Measurements from ENCODE around the gene TNS3. TPM values are rescaled to one million over a fixed set of nuclear protein-coding genes. Genes with fewer than 3 reads are reported as not detected.

TNS3 gene
- total RNA-seq, 2 experiments from 2014 or later: not detected

DNA sequence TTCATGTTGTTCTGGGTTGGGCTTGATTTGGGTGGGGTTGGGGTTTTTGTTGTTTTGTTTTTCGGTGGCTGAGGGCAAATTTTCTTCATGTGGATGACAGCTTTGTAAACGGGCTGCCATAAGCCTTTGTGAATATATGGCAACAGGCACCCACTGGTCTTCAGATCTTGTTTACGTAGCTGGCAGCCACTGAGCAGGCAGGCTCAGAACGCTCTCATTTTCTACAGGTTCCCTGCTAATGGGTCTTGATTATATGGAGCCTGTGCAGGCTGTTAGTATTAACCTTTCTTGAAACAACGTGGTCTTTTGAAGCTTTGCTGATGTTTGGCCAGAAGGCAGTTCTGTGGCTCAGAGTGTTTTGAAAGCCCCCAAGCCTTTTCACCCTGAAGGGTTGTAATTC is 199.7 kb downstream of the TNS3 start:
- H3K9me3 Mint-ChIP-seq: no peaks in the 10 kb centered on the region
- H3K27ac Mint-ChIP-seq: no peak overlapping the region
- no peaks in the 10 kb centered on the region for H3K4me1 Mint-ChIP-seq
- ChIA-PET POLR2A (no interaction called here), CTCF (no interaction called here)
- DNase-seq: no peak
- H3K27me3 Mint-ChIP-seq: no peaks in the 10 kb centered on the region
- no peak overlapping the region for H3K4me3 Mint-ChIP-seq
- H3K36me3 Mint-ChIP-seq (ENCODE audit: low read depth): no peaks in the 10 kb centered on the region

DNA sequence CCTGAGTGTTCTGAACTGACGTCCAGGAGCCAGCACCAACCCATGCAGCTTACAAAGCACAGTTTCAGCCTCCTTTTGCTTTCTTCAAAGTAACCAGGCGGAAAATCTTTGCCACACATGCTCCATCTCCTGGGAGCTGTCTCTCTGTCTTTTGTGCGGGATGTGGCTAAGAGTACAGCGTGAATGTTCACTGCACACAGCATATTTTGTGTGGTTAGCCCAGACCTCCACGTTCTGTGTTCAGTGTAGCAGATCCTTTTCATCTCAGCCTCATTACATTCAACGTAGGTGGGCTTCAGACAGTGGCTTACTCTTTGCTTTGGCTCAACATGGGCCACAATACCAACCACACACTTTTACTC is 200.8 kb downstream of the TNS3 start:
- no peaks in the 10 kb centered on the region for H3K9me3 Mint-ChIP-seq
- H3K36me3 Mint-ChIP-seq (ENCODE audit: low read depth): no peaks in the 10 kb centered on the region
- no peak overlapping the region for H3K27ac Mint-ChIP-seq
- ChIA-PET POLR2A (no interaction called here), CTCF (no interaction called here)
- no peaks in the 10 kb centered on the region for H3K27me3 Mint-ChIP-seq
- no peaks in the 10 kb centered on the region for H3K4me1 Mint-ChIP-seq
- no peak for DNase-seq
- H3K4me3 Mint-ChIP-seq: no peak overlapping the region

DNA sequence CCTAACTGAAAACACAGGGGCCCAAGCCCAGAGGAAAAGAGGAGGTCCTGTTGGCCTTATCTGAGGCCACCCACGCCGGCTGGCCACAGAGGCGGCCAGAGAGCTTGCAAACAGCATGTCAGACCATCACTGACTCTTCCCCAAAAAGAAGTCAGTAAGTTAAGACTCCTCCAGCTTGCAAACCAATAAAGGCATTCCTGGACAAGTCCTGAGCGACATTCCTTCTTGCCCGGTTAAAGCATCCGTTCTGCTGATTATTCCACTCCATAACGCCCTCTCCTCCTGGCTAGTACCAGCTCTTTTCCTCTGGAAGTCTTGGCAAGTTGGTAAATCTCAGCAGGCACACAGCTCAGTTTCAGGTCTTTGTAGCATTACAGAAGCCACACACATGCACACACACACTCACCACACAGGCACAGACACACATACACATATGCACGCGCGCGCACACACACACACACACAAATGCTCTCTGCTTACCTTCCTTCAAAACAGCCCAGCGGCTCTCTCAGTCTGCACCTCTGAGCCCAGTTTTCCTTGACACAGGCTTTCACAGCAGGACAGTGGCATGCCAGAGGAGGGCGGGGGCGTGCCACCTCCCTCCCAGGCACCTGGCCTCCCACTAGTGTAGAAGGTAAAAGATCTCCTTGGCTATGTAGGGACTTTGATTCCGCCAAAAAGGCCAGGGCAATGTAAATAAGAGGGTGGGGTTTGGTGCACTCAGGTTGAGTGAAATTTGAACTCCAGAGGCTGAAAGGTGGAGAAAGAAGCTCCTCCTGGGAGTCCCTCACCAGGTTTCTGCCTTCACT is 201.4 kb downstream of the TNS3 start:
- Mint-ChIP-seq H3K4me1 (no peaks in the 10 kb centered on the region), H3K4me3 (no peak overlapping the region), H3K27me3 (no peaks in the 10 kb centered on the region), H3K9me3 (no peaks in the 10 kb centered on the region), H3K27ac (no peak overlapping the region), H3K36me3 (ENCODE audit: low read depth) (no peaks in the 10 kb centered on the region)
- CTCF ChIA-PET: no interaction called here
- POLR2A ChIA-PET: no interaction called here
- no peak for DNase-seq

DNA sequence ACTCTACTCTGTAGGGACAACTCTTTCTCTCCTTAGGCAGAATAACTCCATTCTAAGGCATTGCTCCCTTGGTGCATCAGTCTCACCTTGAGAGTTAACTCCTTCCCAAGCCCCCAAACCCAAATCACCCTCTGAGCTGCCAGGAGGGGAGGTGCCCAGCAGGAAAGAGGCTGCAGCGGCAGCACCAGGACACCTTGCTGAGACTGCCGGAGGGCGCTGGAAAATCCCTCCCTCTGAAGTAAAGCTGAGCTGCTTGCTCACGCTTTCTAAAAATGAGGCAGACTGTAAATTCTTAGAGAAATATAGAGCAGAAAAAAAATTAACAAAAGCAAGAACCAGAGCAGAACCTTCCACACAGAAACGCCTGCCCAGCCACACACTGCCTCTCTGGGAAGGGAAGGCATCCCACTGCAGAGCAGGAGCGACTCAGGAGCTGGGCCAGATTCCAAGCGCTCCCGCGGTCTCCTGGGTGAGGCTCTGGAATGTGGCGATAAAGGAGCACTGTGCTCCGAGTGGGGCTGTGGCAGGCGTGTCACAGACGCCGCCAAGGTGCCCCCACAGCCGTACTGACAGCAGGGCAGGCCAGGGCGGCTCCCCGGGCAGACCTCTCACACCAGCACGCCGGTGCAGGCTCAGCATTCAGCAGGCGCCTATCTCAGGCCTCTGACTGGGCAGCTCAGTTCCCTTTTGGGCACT is 202.1 kb downstream of the TNS3 start:
- ChIA-PET POLR2A (no interaction called here), CTCF (no interaction called here)
- Mint-ChIP-seq H3K27ac (no peak overlapping the region), H3K27me3 (no peaks in the 10 kb centered on the region), H3K4me3 (no peak overlapping the region), H3K36me3 (ENCODE audit: low read depth) (no peaks in the 10 kb centered on the region), H3K9me3 (no peaks in the 10 kb centered on the region), H3K4me1 (no peaks in the 10 kb centered on the region)
- DNase-seq: no peak

DNA sequence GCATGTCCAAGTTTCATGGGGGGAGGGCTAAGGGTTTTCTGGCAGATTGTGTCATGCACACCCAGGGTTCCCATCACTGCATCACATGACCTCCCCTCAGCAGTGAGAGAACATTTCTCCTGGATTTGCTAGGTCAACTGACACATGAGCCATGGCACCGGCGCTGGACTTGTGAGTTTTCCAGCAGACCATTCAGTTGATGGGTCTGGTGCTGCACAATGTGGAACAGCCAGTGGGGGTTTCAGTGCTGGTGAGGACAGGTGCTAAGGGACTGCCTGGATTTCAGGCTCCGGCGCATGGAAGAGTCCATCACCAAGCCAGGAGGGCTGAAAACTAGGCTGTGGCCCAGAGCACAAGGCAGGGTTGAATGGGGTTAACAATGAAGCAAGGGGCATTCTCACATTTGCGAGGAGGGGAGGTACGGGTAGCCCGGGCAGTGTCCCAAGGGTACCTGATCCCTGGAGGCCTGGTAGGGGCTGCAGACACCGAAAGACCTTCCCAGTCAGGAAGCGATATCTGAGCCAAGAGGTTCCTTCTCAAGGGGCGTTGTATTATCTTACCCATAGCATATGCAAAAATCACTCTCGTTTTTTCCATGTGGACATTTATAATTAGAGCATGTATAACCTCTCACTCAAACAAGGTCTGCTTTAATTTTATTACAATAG is 203.0 kb downstream of the TNS3 start:
- POLR2A ChIA-PET: no interaction called here
- Mint-ChIP-seq H3K4me3 (no peak overlapping the region), H3K27ac (no peak overlapping the region), H3K36me3 (ENCODE audit: low read depth) (no peaks in the 10 kb centered on the region), H3K27me3 (no peaks in the 10 kb centered on the region), H3K9me3 (no peaks in the 10 kb centered on the region), H3K4me1 (no peaks in the 10 kb centered on the region)
- CTCF ChIA-PET: no interaction called here
- DNase-seq: no peak

DNA sequence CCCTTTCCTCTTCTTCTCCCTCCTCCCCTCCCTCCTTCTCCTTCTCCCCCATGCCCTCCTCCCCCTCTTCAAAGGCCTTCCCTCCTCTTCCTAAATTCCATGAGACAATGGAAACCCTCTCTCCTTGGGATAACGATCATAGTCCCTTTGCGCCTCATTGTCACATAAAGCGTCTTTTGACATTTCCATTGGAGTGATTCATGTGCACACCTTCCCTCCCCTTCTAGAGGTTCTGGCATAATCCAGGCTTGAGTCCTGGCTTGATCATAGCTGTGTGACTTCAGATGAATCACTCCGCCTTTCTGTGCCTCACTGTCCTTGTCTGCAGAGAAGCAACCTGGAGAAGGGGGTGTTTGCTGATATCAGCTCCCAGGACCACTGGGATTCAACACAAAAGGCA is 204.2 kb downstream of the TNS3 start:
- Mint-ChIP-seq H3K27me3 (no peaks in the 10 kb centered on the region), H3K4me3 (no peak overlapping the region), H3K9me3 (no peaks in the 10 kb centered on the region), H3K4me1 (no peaks in the 10 kb centered on the region), H3K36me3 (ENCODE audit: low read depth) (no peaks in the 10 kb centered on the region), H3K27ac (no peak overlapping the region)
- ChIA-PET POLR2A (no interaction called here), CTCF (no interaction called here)
- no peak for DNase-seq

DNA sequence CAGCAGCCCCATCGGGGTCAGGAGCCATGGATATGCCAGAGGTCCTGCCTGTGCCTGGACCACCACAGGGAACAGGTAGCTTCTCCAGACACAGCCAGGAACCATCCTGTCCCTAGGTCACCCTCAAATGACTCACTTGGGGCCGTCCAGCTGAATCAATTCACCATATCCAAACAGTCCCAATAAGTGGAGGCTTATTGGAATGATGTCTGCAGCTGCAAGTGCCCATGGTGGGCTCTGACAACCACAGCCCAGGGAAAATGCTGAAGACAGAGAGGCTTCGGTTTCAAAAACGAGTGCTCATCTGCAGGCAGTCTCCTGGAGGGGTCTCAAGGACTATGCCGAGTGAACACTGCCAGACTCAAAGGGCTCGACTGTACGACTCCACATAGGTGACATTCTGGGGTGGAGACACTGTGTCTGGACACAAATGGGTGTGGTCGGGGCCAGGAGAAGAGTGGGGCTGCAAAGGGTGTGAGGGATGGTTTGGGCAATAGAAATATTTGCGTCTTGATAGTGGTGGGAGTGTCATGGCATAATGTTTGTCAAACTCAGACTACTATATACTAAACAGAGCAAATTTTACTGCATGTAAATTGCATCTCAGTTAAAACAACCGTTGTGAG is 204.8 kb downstream of the TNS3 start:
- CTCF ChIA-PET: no interaction called here
- no peak overlapping the region for H3K27ac Mint-ChIP-seq
- no peaks in the 10 kb centered on the region for H3K4me1 Mint-ChIP-seq
- H3K27me3 Mint-ChIP-seq: no peaks in the 10 kb centered on the region
- DNase-seq: no peak
- H3K9me3 Mint-ChIP-seq: no peaks in the 10 kb centered on the region
- POLR2A ChIA-PET: no interaction called here
- no peaks in the 10 kb centered on the region for H3K36me3 Mint-ChIP-seq (ENCODE audit: low read depth)
- H3K4me3 Mint-ChIP-seq: no peak overlapping the region

DNA sequence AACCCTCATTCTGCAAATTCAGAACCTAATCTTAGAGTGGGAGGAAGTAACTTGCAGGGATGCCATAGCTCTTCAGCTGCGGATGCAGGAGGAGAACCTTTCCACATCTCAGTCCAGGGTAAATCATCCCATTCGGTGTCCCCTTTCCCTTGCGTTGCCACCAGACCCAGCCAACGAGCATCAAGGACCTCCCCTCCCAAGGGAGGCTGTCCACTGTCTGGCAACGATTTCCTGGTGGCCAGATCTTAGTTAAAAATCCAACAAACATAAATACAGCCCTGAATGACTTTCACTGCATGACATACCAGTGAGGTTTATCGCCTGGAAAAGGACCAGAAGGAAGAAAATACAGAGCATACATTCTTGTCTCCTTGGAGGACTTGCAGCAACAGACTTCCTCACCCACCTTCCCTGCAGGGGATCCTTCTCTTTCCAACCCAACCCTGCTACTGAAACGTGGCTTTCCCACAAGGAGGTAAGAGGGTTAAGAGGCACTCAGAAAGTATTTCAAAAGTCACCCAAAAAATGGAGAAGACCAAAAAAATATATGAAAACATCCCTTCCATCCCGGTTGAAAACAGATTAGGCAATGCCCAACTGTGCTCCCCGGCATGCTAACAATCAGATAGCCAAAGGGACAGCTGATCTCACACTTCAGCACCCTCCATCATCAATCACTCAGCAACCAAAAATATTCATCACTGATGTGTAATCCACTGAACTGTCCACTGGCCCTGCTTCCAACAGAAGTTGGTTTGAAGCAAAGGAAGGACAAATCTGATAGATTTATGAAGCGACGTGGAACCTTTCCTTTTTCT is 206.6 kb downstream of the TNS3 start:
- H3K36me3 Mint-ChIP-seq (ENCODE audit: low read depth): no peaks in the 10 kb centered on the region
- CTCF ChIA-PET: no interaction called here
- no peak for DNase-seq
- H3K27ac Mint-ChIP-seq: no peak overlapping the region
- H3K4me1 Mint-ChIP-seq: no peaks in the 10 kb centered on the region
- no peaks in the 10 kb centered on the region for H3K9me3 Mint-ChIP-seq
- POLR2A ChIA-PET: no interaction called here
- no peak overlapping the region for H3K4me3 Mint-ChIP-seq
- no peaks in the 10 kb centered on the region for H3K27me3 Mint-ChIP-seq

DNA sequence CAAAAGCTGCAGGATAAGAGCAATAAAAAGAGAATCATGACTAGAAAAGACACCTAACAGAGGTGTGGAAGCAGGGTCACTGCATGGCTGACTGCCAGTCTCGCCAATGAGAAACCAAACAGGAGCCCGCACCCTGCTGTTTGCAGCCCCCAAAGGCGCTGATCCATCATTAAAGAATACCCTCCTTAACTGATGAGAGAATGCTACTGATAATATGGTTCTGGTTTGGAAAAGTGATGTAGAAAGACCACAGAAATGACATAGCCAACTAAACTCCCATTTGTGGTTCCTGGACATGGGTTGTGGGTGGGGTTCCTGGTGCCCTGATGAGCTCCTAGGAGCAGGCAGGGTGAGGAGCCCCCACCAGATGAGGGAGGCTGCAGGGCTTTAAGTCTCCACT is 207.4 kb downstream of the TNS3 start:
- Mint-ChIP-seq H3K36me3 (ENCODE audit: low read depth) (no peaks in the 10 kb centered on the region), H3K4me3 (no peak overlapping the region), H3K27me3 (no peaks in the 10 kb centered on the region), H3K9me3 (no peaks in the 10 kb centered on the region), H3K4me1 (no peaks in the 10 kb centered on the region), H3K27ac (no peak overlapping the region)
- CTCF ChIA-PET: no interaction called here
- no peak for DNase-seq
- POLR2A ChIA-PET: no interaction called here

DNA sequence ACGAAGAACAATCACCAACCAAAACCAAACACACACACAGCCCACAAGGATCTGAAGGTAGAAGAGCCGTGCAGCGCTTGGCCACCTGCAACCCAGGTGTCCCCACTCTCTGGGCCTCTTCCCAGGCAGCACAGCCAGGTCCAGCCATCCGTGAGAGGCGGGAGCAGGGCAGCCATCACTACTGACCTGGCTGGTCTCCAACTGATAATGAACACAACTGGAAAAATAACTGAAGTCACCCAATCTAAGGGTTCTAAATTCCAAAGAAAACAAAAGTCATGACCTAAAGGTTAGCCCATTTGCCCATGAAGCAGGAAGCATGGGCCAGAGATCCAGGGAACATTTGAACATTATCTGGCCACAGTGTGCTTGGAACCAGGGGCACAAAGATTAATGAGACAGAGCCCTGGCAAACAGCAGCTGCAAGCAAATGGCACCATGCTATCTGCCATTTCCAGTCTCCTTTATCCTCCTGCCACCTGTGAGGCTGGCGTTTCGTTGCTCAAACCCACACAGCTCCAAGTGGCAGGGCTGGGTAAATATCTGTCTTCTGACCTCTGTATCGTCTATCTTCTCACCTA is 207.9 kb downstream of the TNS3 start:
- Mint-ChIP-seq H3K4me3 (no peak overlapping the region), H3K27me3 (no peaks in the 10 kb centered on the region), H3K27ac (no peak overlapping the region), H3K36me3 (ENCODE audit: low read depth) (no peaks in the 10 kb centered on the region), H3K4me1 (no peaks in the 10 kb centered on the region), H3K9me3 (no peaks in the 10 kb centered on the region)
- ChIA-PET POLR2A (no interaction called here), CTCF (no interaction called here)
- no peak for DNase-seq

DNA sequence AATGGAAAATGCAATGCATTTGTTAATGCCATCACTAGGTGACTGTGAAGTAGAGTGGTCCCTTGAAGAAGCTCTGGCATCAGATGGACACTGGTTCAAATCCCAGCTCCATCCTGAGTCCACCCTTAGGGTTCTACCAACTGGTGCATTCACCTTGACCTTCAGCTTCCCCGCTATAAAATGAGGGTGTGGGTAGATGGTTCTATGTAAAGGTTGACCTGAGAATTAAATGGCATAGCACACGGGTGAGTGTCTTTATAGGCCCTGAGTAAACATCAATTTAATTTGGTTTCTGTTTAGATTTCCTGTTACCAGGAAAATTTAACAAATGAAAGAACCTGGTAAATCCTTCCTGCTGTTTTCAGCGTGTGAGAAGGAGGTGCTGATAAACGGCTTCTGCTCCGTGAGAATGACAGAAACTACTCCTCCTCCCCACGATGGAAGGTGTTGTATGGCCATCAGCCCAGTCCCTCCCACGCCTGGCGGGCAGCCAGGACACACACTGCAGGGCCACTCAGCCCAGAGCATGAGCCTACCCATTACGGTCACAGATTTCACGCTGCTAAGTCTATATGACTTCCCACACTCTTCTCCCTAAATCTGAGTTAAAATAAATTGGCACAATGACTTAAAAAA is 210.1 kb downstream of the TNS3 start:
- Mint-ChIP-seq H3K4me3 (no peak overlapping the region), H3K4me1 (no peaks in the 10 kb centered on the region), H3K36me3 (ENCODE audit: low read depth) (no peaks in the 10 kb centered on the region), H3K9me3 (no peaks in the 10 kb centered on the region), H3K27ac (no peak overlapping the region), H3K27me3 (no peaks in the 10 kb centered on the region)
- CTCF ChIA-PET: no interaction called here
- POLR2A ChIA-PET: no interaction called here
- DNase-seq: no peak

DNA sequence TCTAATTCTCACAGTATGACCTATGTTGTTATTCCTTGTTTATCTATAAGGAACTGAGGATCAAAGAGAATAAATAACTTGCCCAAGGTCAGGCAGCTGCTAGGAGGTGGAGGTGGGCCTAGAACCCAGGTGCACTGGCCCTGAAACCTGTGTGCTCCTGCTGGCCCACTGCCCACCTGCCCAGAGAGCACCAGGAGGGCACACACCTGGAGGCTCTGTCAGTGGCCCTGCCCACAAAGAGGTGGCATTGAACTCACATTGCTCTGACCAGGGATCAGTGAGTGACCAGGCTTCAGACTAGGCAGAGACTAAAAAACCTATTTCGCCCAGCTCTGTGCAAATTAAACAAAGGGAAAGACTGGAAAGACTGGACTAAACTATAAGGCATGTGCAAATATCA is 210.6 kb downstream of the TNS3 start:
- no peak overlapping the region for H3K27ac Mint-ChIP-seq
- ChIA-PET CTCF (no interaction called here), POLR2A (no interaction called here)
- no peaks in the 10 kb centered on the region for H3K36me3 Mint-ChIP-seq (ENCODE audit: low read depth)
- no peak overlapping the region for H3K4me3 Mint-ChIP-seq
- DNase-seq: no peak
- H3K27me3 Mint-ChIP-seq: no peaks in the 10 kb centered on the region
- H3K4me1 Mint-ChIP-seq: no peaks in the 10 kb centered on the region
- no peaks in the 10 kb centered on the region for H3K9me3 Mint-ChIP-seq

Data from activated CD4-positive, alpha-beta T cell treated with anti-CD3 and anti-CD28 coated beads, Interleukin-2, amount 10 ng/mL, durations not matched to agents 7 days and 5 days (primary cell).